ENCODE data around the gene HS3ST5. TPM values are rescaled to one million over a fixed set of nuclear protein-coding genes. Genes with fewer than 3 reads are reported as not detected.

Gene HS3ST5
- total RNA-seq, 1 experiment from 2014 or later, result 8.7 TPM

- peaks cover 10% of the 10 kb centered on the region for H3K36me3 Mint-ChIP-seq
- no peak for DNase-seq (ENCODE audit: low spot score)
- TF ChIP-seq PRDM15 (CRISPR knock-in tag; IDR thresholded peaks at IDR 0.05) (no peak), FOXP1 (CRISPR knock-in tag; IDR thresholded peaks at IDR 0.05; ENCODE audit: borderline replicate concordance) (no peak), TCF7 (CRISPR knock-in tag; IDR thresholded peaks at IDR 0.05; ENCODE audit: low read depth) (no peak), ZBTB43 (CRISPR knock-in tag; IDR thresholded peaks at IDR 0.05) (no peak), ATF2 (CRISPR knock-in tag; IDR thresholded peaks at IDR 0.05; ENCODE audit: borderline replicate concordance, low read depth) (no peak), MYBL2 (CRISPR knock-in tag; IDR thresholded peaks at IDR 0.05) (no peak), SMAD4 (CRISPR knock-in tag; IDR thresholded peaks at IDR 0.05) (no peak), USF1 (CRISPR knock-in tag; IDR thresholded peaks at IDR 0.05) (no peak), ATF6 (CRISPR knock-in tag; IDR thresholded peaks at IDR 0.05) (no peak), ZNF396 (CRISPR knock-in tag; IDR thresholded peaks at IDR 0.05; ENCODE audit: borderline replicate concordance) (no peak), AR (CRISPR knock-in tag; IDR thresholded peaks at IDR 0.05) (no peak), CDX4 (CRISPR knock-in tag; IDR thresholded peaks at IDR 0.05; ENCODE audit: borderline replicate concordance) (no peak), ZNF512 (CRISPR knock-in tag; IDR thresholded peaks at IDR 0.05; ENCODE audit: borderline replicate concordance) (no peak), ARID4B (CRISPR knock-in tag; IDR thresholded peaks at IDR 0.05; ENCODE audit: borderline replicate concordance) (no peak)
- peaks cover 9% of the 10 kb centered on the region for H3K9me3 Mint-ChIP-seq
- no peak overlapping the region for H3K27ac Mint-ChIP-seq
- no peak overlapping the region for H3K4me3 Mint-ChIP-seq
- ChIA-PET POLR2A (no interaction called here), CTCF (interaction anchor here (0.8 kb wide), 1 partner anchor 80 kb away, joined by 4 read pairs; no protein-coding TSS in a partner anchor)
- H3K27me3 Mint-ChIP-seq (ENCODE audit: low read depth), result no peaks in the 10 kb centered on the region
- ATAC-seq, result no peak
- peaks cover 19% of the 10 kb centered on the region for H3K4me1 Mint-ChIP-seq
Measured at GRCh38 chr6:114085211-114085610, 257.6 kb downstream of the HS3ST5 start.

Data from WTC11 (cell line).